ENCODE measurements around the gene NCAM1.

Gene NCAM1

DNA sequence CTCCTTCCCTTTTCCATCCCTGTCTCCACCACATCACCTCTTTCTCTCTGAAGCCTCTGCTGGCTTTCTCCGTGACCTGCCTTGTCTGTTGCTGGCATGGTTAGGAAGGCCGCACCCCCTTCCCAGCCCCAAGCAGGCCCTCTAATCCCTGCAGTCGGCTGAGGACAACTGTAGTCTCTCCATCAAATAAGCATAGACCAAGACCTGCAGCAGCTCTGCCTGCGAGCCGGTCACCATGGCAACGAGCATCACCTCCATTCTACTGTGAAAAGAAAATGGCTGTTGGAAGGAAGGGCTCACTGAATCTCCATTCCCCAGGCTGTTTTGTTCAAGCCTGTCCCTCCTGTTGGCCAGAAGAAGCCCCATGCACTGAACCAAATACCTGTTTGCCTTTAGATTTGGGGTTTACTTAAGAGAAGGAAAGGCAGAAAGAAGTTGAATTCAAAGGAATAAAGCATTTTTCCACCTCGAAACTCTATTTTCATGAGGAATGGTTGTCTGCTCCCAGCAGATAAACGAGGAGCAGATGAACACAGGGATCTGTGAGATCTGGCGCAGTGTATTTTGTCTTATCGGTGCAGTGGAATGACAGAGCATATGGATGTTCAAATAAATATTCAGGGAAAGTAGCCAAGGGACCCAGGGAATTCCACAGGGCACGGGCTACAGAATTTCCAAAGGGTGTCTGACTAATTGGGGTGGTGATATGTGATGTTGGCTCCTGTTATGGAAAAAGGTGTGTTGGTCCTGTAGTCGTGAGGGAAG, 240.0 kb downstream of the NCAM1 start:
- no peak for DNase-seq (ENCODE audit: low read depth in 3 of 3)

- DNase-seq (ENCODE audit: low read depth in 3 of 3): no peak
Observed at GRCh38 chr11:113202431-113202830, 241.2 kb downstream of the NCAM1 start.

- DNase-seq (ENCODE audit: low read depth in 3 of 3): no peak
Observed at GRCh38 chr11:113203141-113203753, 242.0 kb downstream of the NCAM1 start.

DNA sequence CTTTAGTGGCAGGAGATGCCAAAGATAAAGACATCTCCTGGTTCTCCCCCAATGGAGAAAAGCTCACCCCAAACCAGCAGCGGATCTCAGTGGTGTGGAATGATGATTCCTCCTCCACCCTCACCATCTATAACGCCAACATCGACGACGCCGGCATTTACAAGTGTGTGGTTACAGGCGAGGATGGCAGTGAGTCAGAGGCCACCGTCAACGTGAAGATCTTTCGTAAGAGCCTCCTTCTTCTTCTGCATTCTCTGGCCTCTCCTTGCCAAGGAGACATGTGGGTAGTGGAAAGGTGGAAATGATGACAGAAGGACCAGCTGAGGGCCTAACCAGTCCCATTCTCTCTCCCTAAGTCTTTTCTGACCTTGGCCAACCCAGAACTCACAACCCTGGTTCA, 243.1 kb downstream of the NCAM1 start:
- no peak for DNase-seq (ENCODE audit: low read depth in 3 of 3)

- DNase-seq (ENCODE audit: low read depth in 3 of 3): no peak
Observed at GRCh38 chr11:113213549-113213948, 252.3 kb downstream of the NCAM1 start.

DNA sequence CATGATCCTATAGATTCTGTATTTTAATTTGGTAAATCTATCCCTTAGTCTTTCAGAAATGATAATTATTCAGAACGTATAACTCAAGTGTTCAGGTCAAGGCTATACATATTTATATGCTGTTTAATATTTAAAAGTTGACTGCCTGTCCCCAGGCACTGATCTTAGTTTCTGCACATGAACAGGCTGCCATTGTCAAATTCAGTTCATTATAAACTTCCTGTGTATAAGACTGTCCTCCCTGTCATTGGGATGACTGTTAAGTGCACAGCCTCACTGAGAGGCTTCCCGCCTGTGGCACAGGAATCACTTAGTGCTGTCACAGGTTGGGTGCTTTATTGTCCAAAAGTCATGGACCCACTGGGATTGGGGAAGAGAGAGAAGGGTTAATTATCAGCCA, 261.0 kb downstream of the NCAM1 start:
- DNase-seq (ENCODE audit: low read depth in 3 of 3): no peak

DNA sequence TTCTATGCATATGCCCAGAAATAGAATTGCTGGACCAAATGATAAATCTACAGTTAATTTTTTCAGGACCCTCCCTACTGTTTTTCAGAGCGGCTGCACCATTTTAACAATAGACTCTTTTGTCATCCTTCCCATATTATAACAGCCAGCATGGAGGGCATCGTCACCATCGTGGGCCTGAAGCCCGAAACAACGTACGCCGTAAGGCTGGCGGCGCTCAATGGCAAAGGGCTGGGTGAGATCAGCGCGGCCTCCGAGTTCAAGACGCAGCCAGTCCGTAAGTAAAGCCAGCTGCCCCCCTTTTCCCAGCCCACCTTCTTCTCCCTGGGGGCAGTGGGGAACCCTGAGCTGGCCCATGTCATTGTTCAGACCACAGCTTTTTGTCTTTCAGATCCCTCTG, 273.7 kb downstream of the NCAM1 start:
- no peak for DNase-seq (ENCODE audit: low read depth in 3 of 3)

DNA sequence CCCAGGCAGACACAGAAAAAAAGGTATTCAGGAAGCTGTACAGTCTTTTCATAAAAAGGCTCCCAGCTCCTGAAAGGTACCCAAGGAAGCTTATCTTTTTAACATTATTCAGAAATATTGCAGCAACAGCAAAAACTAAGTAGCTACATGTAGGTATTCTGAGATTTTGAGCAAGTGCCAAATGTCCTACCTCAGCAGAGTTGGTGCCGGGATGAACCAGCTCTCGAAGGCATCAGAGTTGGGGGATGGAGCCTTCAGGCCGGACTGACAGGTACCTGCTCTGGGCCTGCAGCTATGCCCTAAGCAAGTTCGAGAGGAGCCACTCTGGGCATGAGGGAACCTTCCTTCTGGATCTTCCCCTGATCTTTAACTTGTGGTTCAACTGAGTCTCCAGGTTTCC, 276.0 kb downstream of the NCAM1 start:
- DNase-seq (ENCODE audit: low read depth in 3 of 3): no peak

DNA sequence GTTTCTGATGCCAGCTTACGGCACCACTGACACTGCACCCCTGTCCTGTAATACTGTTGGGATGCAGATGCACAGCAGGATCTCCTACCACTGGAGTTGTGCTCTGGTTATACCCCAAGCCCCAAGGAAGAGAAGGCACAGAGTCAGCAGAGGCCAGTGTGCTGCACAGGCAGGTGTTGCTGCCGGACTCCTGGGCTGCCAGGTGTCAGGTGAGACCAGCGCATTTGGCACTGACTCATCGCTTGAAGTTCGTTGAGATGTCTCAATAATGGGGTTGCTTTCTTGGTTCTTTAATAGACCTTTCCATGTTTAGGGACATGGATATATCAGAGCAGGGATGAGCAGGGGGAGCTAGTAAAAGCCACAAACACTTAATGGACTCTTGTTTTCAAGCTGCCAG, 277.5 kb downstream of the NCAM1 start:
- no peak for DNase-seq (ENCODE audit: low read depth in 3 of 3)

DNA sequence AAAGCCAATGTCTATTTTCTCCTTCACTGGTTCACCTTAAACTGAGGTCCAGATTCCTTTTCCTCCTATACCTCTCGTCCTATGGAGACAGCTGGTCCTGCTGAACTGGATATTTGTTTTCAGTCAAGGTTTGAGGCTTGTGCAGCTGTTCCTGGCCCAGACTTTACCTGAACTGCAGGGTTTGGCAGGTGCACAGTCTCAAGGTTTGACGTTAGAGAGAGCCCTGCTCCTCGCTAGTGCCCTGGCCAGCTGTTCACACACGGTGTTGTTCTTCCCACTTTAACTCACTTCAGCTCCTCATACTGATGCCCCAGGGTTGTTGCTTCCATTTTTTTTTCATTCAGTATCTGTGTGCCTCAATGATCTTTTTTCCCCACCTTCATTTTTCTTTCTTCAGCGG, 279.2 kb downstream of the NCAM1 start:
- DNase-seq (ENCODE audit: low read depth in 3 of 3): no peak

DNA sequence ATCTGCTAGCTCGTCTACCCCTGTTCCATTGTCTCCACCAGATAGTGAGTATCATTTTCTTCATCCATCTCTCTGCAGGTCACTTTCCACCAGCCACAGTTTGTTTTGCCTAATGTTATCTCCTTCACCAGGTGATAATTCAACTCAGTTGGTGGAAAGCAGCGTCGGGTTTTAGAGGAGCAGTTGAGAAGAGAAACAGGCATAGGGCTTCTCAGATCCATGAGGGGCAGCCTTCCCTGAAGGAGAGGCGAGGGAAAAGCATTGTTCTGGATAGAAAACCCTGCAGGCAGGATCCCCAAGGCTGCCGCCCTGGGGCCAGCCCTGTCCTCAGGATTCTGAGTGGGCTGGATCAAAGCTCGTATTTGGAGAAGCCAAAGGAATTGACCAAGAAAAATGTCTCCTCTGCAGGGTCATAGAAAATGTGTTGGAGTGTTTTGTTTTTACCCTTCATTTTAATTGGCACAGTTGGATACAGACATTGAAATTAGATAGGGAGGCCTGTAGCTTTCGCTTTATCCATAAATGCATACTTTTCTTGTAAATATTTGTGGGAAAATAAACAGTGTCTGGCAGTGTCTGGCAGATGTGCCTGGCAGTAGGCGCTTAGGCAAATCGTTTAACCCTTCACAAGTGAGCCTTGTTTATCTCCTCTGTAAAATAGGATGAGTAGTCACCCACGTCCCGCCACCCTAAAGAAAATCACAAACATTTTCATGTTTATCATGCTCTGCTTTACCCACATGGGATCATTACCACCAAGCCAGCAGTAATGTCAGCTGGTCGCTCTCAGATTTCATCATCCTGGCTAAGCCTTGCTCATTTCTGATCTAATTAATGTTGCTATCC, 279.8 kb downstream of the NCAM1 start:
- DNase-seq (ENCODE audit: low read depth in 3 of 3): no peak

DNA sequence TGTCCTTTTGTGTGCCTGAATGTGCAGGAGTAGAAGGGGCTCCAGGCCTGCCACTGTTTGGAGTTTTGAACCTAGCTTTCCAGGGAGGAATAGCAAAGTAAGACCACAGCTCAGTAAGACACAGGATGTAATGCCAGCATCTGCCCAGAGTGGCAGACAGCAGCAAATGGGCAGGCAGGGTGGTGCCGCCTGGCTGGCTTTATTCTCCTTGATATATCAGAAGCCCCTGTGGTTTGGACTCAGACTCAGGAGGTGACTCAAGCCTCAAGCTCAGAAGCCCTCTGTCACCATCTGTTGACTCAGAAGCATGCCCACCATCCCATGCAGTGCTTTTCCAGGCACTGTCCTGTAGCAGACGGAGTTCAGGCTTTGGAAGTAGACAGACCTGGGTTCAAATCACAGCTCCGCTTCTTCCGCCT, 280.4 kb downstream of the NCAM1 start:
- no peak for DNase-seq (ENCODE audit: low read depth in 3 of 3)

DNA sequence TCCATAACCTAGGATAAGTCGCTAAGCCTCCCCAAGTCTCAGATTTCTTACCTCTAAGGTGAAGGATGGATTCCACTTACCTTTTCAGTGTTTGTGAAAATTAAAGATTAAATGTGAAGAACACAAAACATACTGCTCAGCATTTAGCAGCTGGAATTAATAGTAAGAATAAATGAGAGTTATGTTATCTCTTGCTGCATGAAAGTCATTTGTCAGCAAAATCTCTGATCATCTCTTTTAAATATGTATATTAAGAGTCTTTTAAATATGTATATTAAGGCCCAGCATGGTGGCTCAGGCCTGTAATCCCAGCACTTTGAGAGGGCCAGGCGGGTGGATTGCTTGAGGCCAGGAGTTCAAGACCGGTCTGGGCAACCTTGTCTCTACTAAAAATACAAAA, 280.8 kb downstream of the NCAM1 start:
- DNase-seq (ENCODE audit: low read depth in 3 of 3): no peak

DNA sequence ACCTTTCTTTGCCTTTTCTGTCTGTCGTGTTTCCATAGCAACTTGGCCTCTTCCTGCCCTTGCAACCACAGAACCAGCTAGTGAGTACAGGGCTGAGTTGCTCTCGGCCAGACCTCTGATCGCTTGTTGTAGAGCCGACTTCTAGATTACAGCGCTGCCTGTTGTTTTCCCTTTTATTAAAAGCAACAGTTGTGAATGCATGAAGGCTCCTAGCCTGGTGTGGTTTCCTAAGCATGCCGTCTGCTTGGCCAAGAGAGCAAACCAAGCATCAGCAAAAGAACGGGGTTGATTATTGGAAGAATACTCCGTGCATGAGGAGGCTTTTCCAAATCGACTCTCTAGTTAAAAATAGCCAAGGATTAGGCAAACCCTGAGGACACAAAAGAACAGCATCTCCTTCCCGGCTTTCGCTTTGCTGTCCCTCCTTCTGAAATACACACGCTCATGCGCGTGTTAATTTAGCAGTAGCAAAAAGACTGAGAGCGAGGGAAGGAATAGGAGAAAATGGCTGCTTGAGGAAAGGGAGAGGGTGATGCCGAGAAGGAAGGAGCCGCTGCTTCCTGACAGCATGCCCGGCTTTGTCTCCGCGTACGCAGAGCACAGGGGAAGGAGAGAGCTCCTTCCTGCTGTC, 281.7 kb downstream of the NCAM1 start:
- no peak for DNase-seq (ENCODE audit: low read depth in 3 of 3)

- DNase-seq (ENCODE audit: low read depth in 3 of 3): no peak
Observed at GRCh38 chr11:113243696-113244095, 282.5 kb downstream of the NCAM1 start.

DNA sequence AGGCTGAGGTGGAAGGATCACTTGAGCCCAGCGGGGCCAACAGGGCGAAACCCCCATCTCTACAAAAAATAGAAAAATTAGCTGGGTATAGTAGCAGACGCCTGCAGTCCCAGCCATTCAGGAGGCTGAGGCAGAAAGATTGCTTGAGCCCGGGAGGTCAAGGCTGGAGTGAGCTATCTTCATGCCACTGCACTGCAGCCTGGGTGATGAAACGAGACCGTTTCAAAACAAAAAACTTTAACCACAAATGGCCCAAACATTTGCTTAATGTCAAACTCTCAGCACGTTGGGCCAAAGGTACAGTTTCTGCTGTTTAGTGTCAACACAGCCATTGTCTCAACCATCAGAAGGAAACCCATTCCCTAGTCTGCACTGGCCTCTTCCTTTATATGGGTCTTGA, 284.0 kb downstream of the NCAM1 start:
- DNase-seq (ENCODE audit: low read depth in 3 of 3): no peak

GRCh38 chr11:113247221-113247620, 286.0 kb downstream of the NCAM1 start:
- DNase-seq (ENCODE audit: low read depth in 3 of 3): no peak

- DNase-seq (ENCODE audit: low read depth in 3 of 3): no peak
Observed at GRCh38 chr11:113247966-113248365, 286.7 kb downstream of the NCAM1 start.

GRCh38 chr11:113248702-113249490, 287.7 kb downstream of the NCAM1 start:
- DNase-seq (ENCODE audit: low read depth in 3 of 3): no peak

DNA sequence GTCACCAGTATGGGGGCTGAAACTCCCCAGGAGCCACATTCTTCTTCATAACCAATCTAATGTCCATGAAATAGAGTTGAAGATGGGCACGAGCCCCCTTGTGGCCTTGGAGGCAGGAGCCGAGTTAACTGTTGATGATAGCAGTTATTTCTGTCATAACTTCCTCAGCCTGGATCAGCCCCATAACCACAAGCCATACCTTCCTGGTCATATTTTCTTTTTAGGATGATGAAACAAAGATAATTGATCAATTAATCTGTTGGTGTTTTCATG, 288.2 kb downstream of the NCAM1 start:
- DNase-seq (ENCODE audit: low read depth in 3 of 3): no peak

- no peak for DNase-seq (ENCODE audit: low read depth in 3 of 3)
Observed at GRCh38 chr11:113249786-113250185, 288.6 kb downstream of the NCAM1 start.

DNA sequence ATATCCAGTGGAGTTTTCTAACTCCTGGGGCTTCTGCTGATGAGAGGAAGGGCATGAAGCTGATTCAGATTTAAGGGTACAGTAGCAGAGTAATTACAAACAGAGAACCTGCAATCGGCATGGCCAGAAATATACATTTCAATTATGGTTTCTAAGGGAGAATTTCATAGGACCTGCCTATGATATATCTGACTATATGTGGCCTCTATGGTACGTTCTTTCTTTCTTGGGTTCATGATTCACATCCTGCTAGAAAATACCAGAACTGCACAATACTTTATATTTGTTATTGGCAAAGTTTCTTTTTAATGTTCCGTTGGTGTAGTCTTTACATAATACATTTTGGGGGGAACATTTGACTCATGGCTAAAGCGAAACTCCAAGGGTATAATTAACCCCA, 290.1 kb downstream of the NCAM1 start:
- DNase-seq (ENCODE audit: low read depth in 3 of 3): no peak

Data from stimulated activated CD4-positive, alpha-beta T cell treated with anti-CD3 and anti-CD28 coated beads, TNF-alpha, amount 100 ng/mL, for 4 hours (primary cell).